ENCODE measurements around the gene CCDC196. TPM values are rescaled to one million over a fixed set of nuclear protein-coding genes. Genes with fewer than 3 reads are reported as not detected.

The CCDC196 gene
- total and polyA plus RNA-seq, 10 of the 15 experiments (the other 5 are each of a cell fraction or from before 2014, with no cell fraction given): 0.03 to 0.52 (median 0.28) TPM; not detected in 7

DNA sequence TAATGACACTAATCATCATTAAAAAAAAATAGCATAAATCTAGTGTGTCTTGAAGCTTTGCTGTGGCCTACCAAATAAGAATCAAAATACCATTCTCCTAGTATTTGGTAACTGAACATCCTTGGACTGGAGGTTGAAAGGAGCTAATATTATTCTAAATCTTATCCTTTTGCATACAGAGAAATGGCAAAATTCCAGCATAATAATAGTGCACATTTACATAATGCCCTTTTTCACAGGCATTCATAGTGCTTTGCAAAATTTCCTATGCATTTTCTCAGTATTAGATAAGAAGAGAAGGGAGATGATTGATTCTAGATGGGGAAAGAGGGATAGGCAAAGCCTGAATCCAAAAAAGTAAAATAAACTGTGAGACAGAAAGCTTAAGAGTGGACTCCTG lies 13.9 kb upstream of the CCDC196 start (continued):
- TF ChIP-seq, protein P1, sequence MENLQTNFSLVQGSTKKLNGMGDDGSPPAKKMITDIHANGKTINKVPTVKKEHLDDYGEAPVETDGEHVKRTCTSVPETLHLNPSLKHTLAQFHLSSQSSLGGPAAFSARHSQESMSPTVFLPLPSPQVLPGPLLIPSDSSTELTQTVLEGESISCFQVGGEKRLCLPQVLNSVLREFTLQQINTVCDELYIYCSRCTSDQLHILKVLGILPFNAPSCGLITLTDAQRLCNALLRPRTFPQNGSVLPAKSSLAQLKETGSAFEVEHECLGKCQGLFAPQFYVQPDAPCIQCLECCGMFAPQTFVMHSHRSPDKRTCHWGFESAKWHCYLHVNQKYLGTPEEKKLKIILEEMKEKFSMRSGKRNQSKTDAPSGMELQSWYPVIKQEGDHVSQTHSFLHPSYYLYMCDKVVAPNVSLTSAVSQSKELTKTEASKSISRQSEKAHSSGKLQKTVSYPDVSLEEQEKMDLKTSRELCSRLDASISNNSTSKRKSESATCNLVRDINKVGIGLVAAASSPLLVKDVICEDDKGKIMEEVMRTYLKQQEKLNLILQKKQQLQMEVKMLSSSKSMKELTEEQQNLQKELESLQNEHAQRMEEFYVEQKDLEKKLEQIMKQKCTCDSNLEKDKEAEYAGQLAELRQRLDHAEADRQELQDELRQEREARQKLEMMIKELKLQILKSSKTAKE (IDR thresholded peaks at IDR 0.05; ENCODE audit: low read depth, poor library complexity, severe bottlenecking): no peak
- TF ChIP-seq SUZ12 (IDR thresholded peaks at IDR 0.05; ENCODE audit: unreplicated experiment): no peak

GRCh38 chr14:66473223-66473622 lies 12.9 kb upstream of the CCDC196 start:
- peaks cover 2% of the 10 kb centered on the region; the same call in 1 of the 3 replicates for H3K9me3 ChIP-seq (replicated peaks; ENCODE audit: control insufficient read depth, insufficient read depth, low read length)
- ChIA-PET CTCF (no interaction called here), POLR2A (no interaction called here), RAD21 (ENCODE audit: unreplicated experiment) (no interaction called here), SMC1A (ENCODE audit: uncharacterized antibody, unreplicated experiment) (interaction anchor here (0.5 kb wide), 1 partner anchor 25 kb away, joined by 3 read pairs; no protein-coding TSS in a partner anchor)
- no peak for FAIRE-seq
- no peak overlapping the region for H3K9ac ChIP-seq (ENCODE audit: control insufficient read depth, insufficient read depth, low read length)
- H4K20me1 ChIP-seq (ENCODE audit: control insufficient read depth, insufficient read depth): no peaks in the 10 kb centered on the region
- no peaks in the 10 kb centered on the region for H3K79me2 ChIP-seq (ENCODE audit: control insufficient read depth, insufficient read depth, low read length)
- no peak for ATAC-seq
- no peaks in the 10 kb centered on the region for H3K4me1 ChIP-seq (ENCODE audit: control insufficient read depth, insufficient read depth, low read length)
- H3K27ac ChIP-seq (ENCODE audit: control insufficient read depth, insufficient read depth): no peak overlapping the region
- H3K36me3 ChIP-seq (ENCODE audit: control insufficient read depth in 2 of 2, insufficient read depth in 2 of 2, low read length in 1 of 2): no peaks in the 10 kb centered on the region
- no TSS peak for BruUV-seq (replicated peaks)
- TF ChIP-seq SREBF1 (IDR thresholded peaks at IDR 0.05; ENCODE audit: low read length): no peak
- in situ Hi-C loops (cut with MboI) (no loop called here), intact Hi-C loops (cut with micrococcal nuclease; ENCODE audit: unreplicated experiment) (no loop called here)
- H3K27me3 ChIP-seq (replicated peaks in 1 of 2; ENCODE audit: control insufficient read depth in 2 of 2, insufficient read depth in 2 of 2, low read length in 1 of 2): no peaks in the 10 kb centered on the region
- H3K4me2 ChIP-seq (ENCODE audit: control insufficient read depth, insufficient read depth): no peak overlapping the region
- WGBS (ENCODE audit: insufficient coverage, insufficient replicate concordance, low lambda C conversion rate, missing lambda C conversion rate): 57% methylated on average over 2 of the region's 2 CpGs
- no peak overlapping the region for H3K4me3 ChIP-seq
- DNase-seq (ENCODE audit: low read depth, low spot score): no peak
- no peak overlapping the region for H2AFZ ChIP-seq (ENCODE audit: control insufficient read depth, low read depth, low read length)
